Endothelial cell of umbilical vein (primary cell): ENCODE data around the gene MYO7B. TPM values are rescaled to one million over a fixed set of nuclear protein-coding genes. Genes with fewer than 3 reads are reported as not detected.

Experiments used
- BruUV-seq: library from RNA; stranded (reverse); fragments of 400-500 nt; replicated peaks from 2 replicates; lab custom pipeline; 2021; lab: Mats Ljungman, UMichigan
- CTCF ChIA-PET: fragments of 300-600, 350-600 bp; sonication (Branson Sonifier 250); formaldehyde crosslinking; loops from one replicate; lab custom pipeline; 2021; ENCODE audit warnings: antibody characterized with exemption, inconsistent platforms; lab: Charles Lee
- POLR2A ChIA-PET: fragments of 300-600, 350-600 bp; sonication (Branson Sonifier 250); formaldehyde crosslinking; loops from one replicate; lab custom pipeline; 2021; ENCODE audit warnings: antibody characterized with exemption, inconsistent platforms; lab: Charles Lee
- DNase-seq: peaks from one replicate; pipeline ENCODE4 v3.0.0-alpha.2; 2011; ENCODE audit warnings: low read depth, low spot score
- FAIRE-seq: peaks from 2 replicates; lab custom pipeline; 2011; peaks lifted over from hg19 to GRCh38; lab: Jason Lieb, UNC
- H2AFZ ChIP-seq: 2 replicates; pipeline ENCODE4 v1.6.0; 2012; ENCODE audit warnings: low read depth, low read length, control low read depth, inconsistent platforms
- H3K27ac ChIP-seq: 2 replicates; pipeline ENCODE4 v1.5.1; 2011; ENCODE audit warnings: low read depth, mild to moderate bottlenecking, control low read depth, low read length, moderate library complexity; ENCODE audit not compliant: insufficient read depth
- H3K27me3 ChIP-seq, 2 experiments: 2 replicates each; pipeline versions ENCODE4 v1.6.0 to v1.6.1; 2011; ENCODE audit warnings: low read length in 2 of 2, mixed read lengths in 1 of 2; ENCODE audit not compliant: control insufficient read depth in 2 of 2, insufficient read depth in 2 of 2
- H3K36me3 ChIP-seq, 2 experiments: 2 replicates in 1 of 2; 3 replicates in 1 of 2; pipeline ENCODE4 v1.5.1; 2011; ENCODE audit warnings: low read length in 2 of 2, mild to moderate bottlenecking in 1 of 2, moderate library complexity in 1 of 2; ENCODE audit not compliant: control insufficient read depth in 2 of 2, insufficient read depth in 2 of 2; ENCODE audit errors: extremely low read depth in 1 of 2
- H3K4me1 ChIP-seq: 3 replicates; pipeline ENCODE4 v1.5.1; 2011; ENCODE audit warnings: mild to moderate bottlenecking, low read length; ENCODE audit not compliant: control insufficient read depth, insufficient read depth; ENCODE audit errors: extremely low read depth
- H3K4me2 ChIP-seq: 2 replicates; pipeline ENCODE4 v1.6.1; 2011; ENCODE audit warnings: low read length, control low read depth, mixed read lengths; ENCODE audit not compliant: insufficient read depth
- H3K4me3 ChIP-seq, 3 experiments: fragments of 200-600 bp in 1 of 3; sonication (generic), shearing (Covaris generic) in 1 of 3; replicated peaks in 1 of 3; 2 replicates each; pipeline ENCODE4 v1.5.1; 2011 to 2016; ENCODE audit warnings: control low read depth in 3 of 3, low read length in 3 of 3, mild to moderate bottlenecking in 2 of 3, inconsistent platforms in 1 of 3, low read depth in 1 of 3, moderate library complexity in 1 of 3; ENCODE audit not compliant: insufficient read depth in 1 of 3
- H3K79me2 ChIP-seq: 2 replicates; pipeline ENCODE4 v1.6.0; 2012; ENCODE audit warnings: low read length, inconsistent platforms; ENCODE audit not compliant: control insufficient read depth, insufficient read depth
- H3K9ac ChIP-seq: replicated peaks from 2 replicates; pipeline ENCODE3; 2011; ENCODE audit warnings: low read length, control low read depth; ENCODE audit not compliant: insufficient read depth; ENCODE audit errors: extremely low read depth
- H3K9me1 ChIP-seq: replicated peaks from 3 replicates; pipeline ENCODE4 v1.6.0; 2011; ENCODE audit warnings: mild to moderate bottlenecking, low read length; ENCODE audit not compliant: control insufficient read depth, insufficient read depth; ENCODE audit errors: extremely low read depth
- H3K9me3 ChIP-seq: replicated peaks from 2 replicates; pipeline ENCODE4 v1.5.1; 2012; ENCODE audit warnings: low read length, inconsistent platforms; ENCODE audit not compliant: control insufficient read depth, insufficient read depth
- H4K20me1 ChIP-seq: replicated peaks from 2 replicates; pipeline ENCODE3; 2011; ENCODE audit warnings: mild to moderate bottlenecking, low read length; ENCODE audit not compliant: control insufficient read depth, insufficient read depth; ENCODE audit errors: extremely low read depth
- CTCF ChIP-seq, 2 donors: IDR thresholded peaks; 1 replicate in 1 of 2; 2 replicates in 1 of 2; pipeline ENCODE4 v1.5.1; 2011; ENCODE audit warnings: low read length in 2 of 2, mild to moderate bottlenecking in 2 of 2, moderate library complexity in 2 of 2, control low read depth in 1 of 2, inconsistent platforms in 1 of 2, low read depth in 1 of 2; ENCODE audit not compliant: insufficient read depth in 1 of 2; ENCODE audit errors: extremely low read depth in 1 of 2
- EZH2 ChIP-seq: IDR thresholded peaks from 2 replicates; pipeline ENCODE4 v1.6.1; 2012; ENCODE audit warnings: borderline replicate concordance, low read depth, mild to moderate bottlenecking, moderate library complexity, low read length, inconsistent platforms; ENCODE audit not compliant: severe bottlenecking
- FOS ChIP-seq: IDR thresholded peaks from 2 replicates; pipeline ENCODE4 v1.6.1; 2011; ENCODE audit warnings: mild to moderate bottlenecking, low read length, moderate library complexity, borderline replicate concordance; ENCODE audit not compliant: insufficient read depth
- GATA2 ChIP-seq: IDR thresholded peaks from 2 replicates; pipeline ENCODE4 v1.7.0; 2011; ENCODE audit warnings: low read depth, mild to moderate bottlenecking, moderate library complexity, mixed read lengths, low read length; ENCODE audit not compliant: insufficient read length, insufficient read depth
- JUN ChIP-seq: IDR thresholded peaks from 2 replicates; pipeline ENCODE4 v1.6.1; 2011; ENCODE audit warnings: borderline replicate concordance, low read depth; ENCODE audit not compliant: insufficient read length, insufficient read depth
- MYC ChIP-seq: IDR thresholded peaks from one replicate; pipeline ENCODE4 v1.6.1; 2011; ENCODE audit warnings: mild to moderate bottlenecking, low read depth, low read length
- POLR2A ChIP-seq: IDR thresholded peaks from 2 replicates; pipeline ENCODE4 v1.6.1; 2012; ENCODE audit warnings: low read depth, mild to moderate bottlenecking, control low read depth, low read length
- POLR2AphosphoS5 ChIP-seq: IDR thresholded peaks from 2 replicates; pipeline ENCODE4 v1.6.1; 2012; ENCODE audit warnings: low read depth, mild to moderate bottlenecking, control low read depth, low read length, moderate library complexity; ENCODE audit not compliant: insufficient read depth
- dilution Hi-C: fragments of 300-500 bp; cut with MboI; formaldehyde crosslinking; loops from one replicate; pipeline ENCODE4 v1.15.0; 2019; ENCODE audit warnings: low sequenced_read_pairs; ENCODE audit not compliant: extremely low pct_ligation_motif_present
- intact Hi-C: fragments of 100-400 bp; cut with micrococcal nuclease; formaldehyde crosslinking; loops from one replicate; pipeline ENCODE4 v1.10.0; 2022
- polyA plus RNA-seq, 4 experiments: library from polyadenylated mRNA; depleted of rRNA in 3 of 4; stranded (reverse) in 3 of 4; unstranded in 1 of 4; fragments of >200 nt; gene quantifications; 2 replicates each; pipeline versions ENCODE4 v1.2.1 to v1.2.3, GENCODE V29; 2011 to 2012; ENCODE audit warnings: missing spikeins in 1 of 4
- total RNA-seq: library from RNA; stranded (reverse); gene quantifications from 2 replicates; pipeline ENCODE4 v1.2.3, GENCODE V29; 2021

Gene MYO7B
- total and polyA plus RNA-seq, 2 donors (not counting 3 experiments of a cell fraction or from before 2014, with no cell fraction given), result 0.17 TPM; not detected in 1

GRCh38 chr2:127559454-127559853, 24.0 kb downstream of the MYO7B start:
- POLR2A ChIA-PET, result no interaction called here
- H3K27ac ChIP-seq, result no peak overlapping the region
- dilution Hi-C loops, result no loop called here
- BruUV-seq, result no TSS peak
- no peak overlapping the region for H3K4me2 ChIP-seq
- CTCF ChIA-PET, result interaction anchor here (0.6 to 1.1 kb wide), 3 partner anchors 9 to 32 kb away, joined by 3 read pairs; no protein-coding TSS in a partner anchor
- no peak for TF ChIP-seq EZH2
- TF ChIP-seq GATA2, result no peak
- no peak for TF ChIP-seq JUN
- no peak for TF ChIP-seq CTCF (IDR thresholded peaks at IDR 0.05; ENCODE audit: extremely low read depth in 1 of 2, insufficient read depth in 1 of 2, low read depth in 1 of 2, low read length in 2 of 2)
- TF ChIP-seq POLR2A, result no peak
- TF ChIP-seq FOS, result no peak
- no peak for TF ChIP-seq MYC
- no peak for TF ChIP-seq POLR2AphosphoS5
- H3K9ac ChIP-seq, result no peak overlapping the region
- H3K36me3 ChIP-seq, result no peaks in the 10 kb centered on the region
- DNase-seq, result no peak
- no peaks in the 10 kb centered on the region for H3K79me2 ChIP-seq
- intact Hi-C loops, result no loop called here
- no peak for FAIRE-seq
- H3K9me3 ChIP-seq, result no peaks in the 10 kb centered on the region
- no peaks in the 10 kb centered on the region for H3K9me1 ChIP-seq
- H4K20me1 ChIP-seq, result no peaks in the 10 kb centered on the region
- H3K4me3 ChIP-seq, result no peak overlapping the region
- peaks cover 19 to 23% of the 10 kb centered on the region in 2 experiments for H3K27me3 ChIP-seq
- H3K4me1 ChIP-seq, result no peaks in the 10 kb centered on the region
- no peak overlapping the region for H2AFZ ChIP-seq
